Pancreas (tissue), 10 donors: ENCODE results near the gene LEF1. TPM values are rescaled to one million over a fixed set of nuclear protein-coding genes. Genes with fewer than 3 reads are reported as not detected.

Experiments used
- ATAC-seq, 4 donors: fragments of 200-7000 bp; cut with Tn5 transposase; one replicate each; pipeline versions ENCODE4 v1.8.0 to v1.9.1; 2020; ENCODE audit warnings: mild to moderate bottlenecking in 4 of 4, moderate library complexity in 4 of 4
- DNase-seq, 6 donors: peaks; one replicate each; pipeline ENCODE4 v3.0.0-alpha.2; 2020
- FAIRE-seq: peaks from 2 replicates; lab custom pipeline; 2012; peaks lifted over from hg19 to GRCh38; lab: Jason Lieb, UNC
- H3K27ac ChIP-seq, 4 donors: fragments of 200-600 bp; sonication (generic); 1 replicate in 3 of 4; 2 replicates in 1 of 4; pipeline versions ENCODE4 v1.5.0 to v1.8.0; 2020
- H3K27me3 ChIP-seq, 4 donors: fragments of 200-600 bp; one replicate each; pipeline ENCODE4 v1.8.0; 2021
- H3K36me3 ChIP-seq, 3 donors: fragments of 200-600 bp; sonication (generic) in 1 of 3; one replicate each; pipeline versions ENCODE4 v1.5.0 to v1.8.0; 2020 to 2021
- H3K4me1 ChIP-seq, 3 donors: fragments of 200-600 bp; one replicate each; pipeline ENCODE4 v1.8.0; 2021
- H3K4me3 ChIP-seq, 4 donors: fragments of 200-600 bp; sonication (generic) in 2 of 4; one replicate each; pipeline versions ENCODE4 v1.5.0 to v1.8.0; 2020 to 2021
- H3K9me3 ChIP-seq, 4 donors: fragments of 200-600 bp; one replicate each; pipeline ENCODE4 v1.8.0; 2021
- CTCF ChIP-seq, 4 donors: fragments of 200-600 bp; sonication (generic) in 3 of 4; IDR thresholded peaks; one replicate each; pipeline versions ENCODE4 v1.5.0 to v1.8.0; 2021; ENCODE audit warnings: antibody characterized with exemption in 4 of 4
- WGBS, 2 donors: extraction: QIAGEN DNeasy Blood & Tissue Kit; methylation state at CpG; one replicate each; pipeline ENCODE4 v1.1.7; 2013; 5-methylcytosine and 5-hydroxymethylcytosine counted together
- intact Hi-C, 3 donors: fragments of 100-400 bp; cut with DNase I; formaldehyde crosslinking; loops; one replicate each; pipeline versions ENCODE4 v1.11.1 to v1.14.2; 2022
- polyA plus RNA-seq, 2 donors: library from polyadenylated mRNA; stranded (reverse); fragments of 200-250 nt; gene quantifications; one replicate each; pipeline ENCODE4 v1.2.3, GENCODE V29; 2013
- total RNA-seq, 6 donors: library from RNA; stranded (reverse); fragmentation: NEBNext Ultra II Directional in 4 of 6; extraction: Animal tissue kit (Norgen Biotek cat#: 25700) in 4 of 6; gene quantifications; one replicate each; pipeline versions ENCODE4 v1.2.1 to v1.2.4, GENCODE V29; 2021 to 2023
- donor health status: healthy with polysubstance abuse.
- donor health status: DM: no; HTN: no; CAD: no; lungs with moderate emphysema.
- donor health status: DM: no; HTN: no; CAD: no.
- donor health status: control.
- donor health status: control.
- donor health status: Bipolar disorder and iron deficiency.
- donor health status: DM: yes; HTN: yes; CAD: no.
- donor health status: DM: no; HTN: no; CAD: no.
- donor health status: DM: no; HTN: no; CAD: no.
- donor health status: DM: yes; HTN: yes; CAD: no.

Gene LEF1
- total and polyA plus RNA-seq, 8 donors, result 0.28 to 3.5 (median 0.86) TPM

GRCh38 chr4:108081256-108081655 is 87.5 kb downstream of the LEF1 start:
- ATAC-seq (no peak), DNase-seq (no peak), FAIRE-seq (no peak)
- Histone ChIP-seq H3K36me3 (no peaks in the 10 kb centered on the region), H3K27ac (no peak overlapping the region), H3K9me3 (no peaks in the 10 kb centered on the region), H3K4me3 (no peak overlapping the region), H3K27me3 (no peaks in the 10 kb centered on the region), H3K4me1 (no peaks in the 10 kb centered on the region)
- intact Hi-C loops, result no loop called here
- TF ChIP-seq CTCF (IDR thresholded peaks at IDR 0.05), result no peak
- WGBS, 2 donors, result 79 to 88% methylated on average over 16 of the region's 16 CpGs

- no peaks in the 10 kb centered on the region for H3K27me3 ChIP-seq
- DNase-seq (no peak), ATAC-seq (no peak), FAIRE-seq (no peak)
- H3K27ac ChIP-seq, result no peak overlapping the region
- WGBS, 2 donors, result 88 to 91% methylated on average over 10 of the region's 10 CpGs
- no peak overlapping the region for H3K4me3 ChIP-seq
- no peaks in the 10 kb centered on the region for H3K36me3 ChIP-seq
- no peak for TF ChIP-seq CTCF (IDR thresholded peaks at IDR 0.05)
- no peaks in the 10 kb centered on the region for H3K4me1 ChIP-seq
- H3K9me3 ChIP-seq, result no peaks in the 10 kb centered on the region
- intact Hi-C loops, result no loop called here
Measured at GRCh38 chr4:108080747-108081146, 88.0 kb downstream of the LEF1 start.

- Histone ChIP-seq H3K4me1 (no peaks in the 10 kb centered on the region), H3K27me3 (no peaks in the 10 kb centered on the region), H3K27ac (no peak overlapping the region), H3K36me3 (no peaks in the 10 kb centered on the region), H3K9me3 (no peaks in the 10 kb centered on the region), H3K4me3 (no peak overlapping the region)
- 61 to 67% methylated on average over 5 of the region's 5 CpGs for WGBS, 2 donors
- FAIRE-seq, result no peak
- intact Hi-C loops, result no loop called here
- DNase-seq, result no peak
- TF ChIP-seq CTCF (IDR thresholded peaks at IDR 0.05), result no peak
- no peak for ATAC-seq
Measured at GRCh38 chr4:108078024-108078733, 90.6 kb downstream of the LEF1 start.

- DNase-seq (no peak), FAIRE-seq (no peak), ATAC-seq (no peak)
- no peak overlapping the region for H3K4me3 ChIP-seq
- H3K36me3 ChIP-seq, result no peaks in the 10 kb centered on the region
- H3K27ac ChIP-seq, result no peak overlapping the region
- H3K4me1 ChIP-seq, result no peaks in the 10 kb centered on the region
- WGBS, 2 donors, result 37 to 38% methylated on average over 4 of the region's 4 CpGs
- intact Hi-C loops, result no loop called here
- no peak for TF ChIP-seq CTCF (IDR thresholded peaks at IDR 0.05)
- no peaks in the 10 kb centered on the region for H3K9me3 ChIP-seq
- no peaks in the 10 kb centered on the region for H3K27me3 ChIP-seq
Measured at GRCh38 chr4:108072300-108072699, 96.4 kb downstream of the LEF1 start.

- intact Hi-C loops, result no loop called here
- no peak for ATAC-seq
- no peak for TF ChIP-seq CTCF (IDR thresholded peaks at IDR 0.05)
- Histone ChIP-seq H3K9me3 (no peaks in the 10 kb centered on the region), H3K36me3 (no peaks in the 10 kb centered on the region), H3K27ac (no peak overlapping the region), H3K4me1 (no peaks in the 10 kb centered on the region), H3K27me3 (no peaks in the 10 kb centered on the region), H3K4me3 (no peak overlapping the region)
- no peak for DNase-seq
- WGBS, 2 donors, result 76 to 78% methylated on average over 1 of the region's 1 CpG
- no peak for FAIRE-seq
Measured at GRCh38 chr4:108070775-108071174, 98.0 kb downstream of the LEF1 start.
